ENCODE measurements around the gene NR2C2. TPM values are rescaled to one million over a fixed set of nuclear protein-coding genes. Genes with fewer than 3 reads are reported as not detected.

The NR2C2 gene
- total and polyA plus RNA-seq, 8 donors, result 5.0 to 73.6 (median 15.5) TPM

GRCh38 chr3:14918356-14918860 lies 29.0 kb upstream of the NR2C2 start:
- intact Hi-C loops (cut with DNase I; ENCODE audit: low total_unique reads), result no loop called here
- H3K9me3 ChIP-seq, result no peaks in the 10 kb centered on the region

GRCh38 chr3:14920536-14920935 lies 26.8 kb upstream of the NR2C2 start:
- Histone ChIP-seq H3K9me3 (no peaks in the 10 kb centered on the region), H3K36me3 (peaks cover 0 to 24% (median 6%) of the 10 kb centered on the region in 4 donors), H3K4me1 (peaks cover 0 to 11% (median 7%) of the 10 kb centered on the region in 4 donors), H3K27ac (no peak overlapping the region), H3K4me3 (no peak overlapping the region), H3K27me3 (no peaks in the 10 kb centered on the region)
- intact Hi-C loops (cut with DNase I; ENCODE audit: low total_unique reads), result loop anchor here (5.0 kb wide), 1 partner anchor 128 kb away; no protein-coding TSS in a partner anchor
- DNase-seq, result peak in 1 of 2 donors; percentile 13
- 88 to 93% (median 92%) methylated on average over 1 to 5 of the region's 5 CpGs for WGBS, 5 donors
- TF ChIP-seq POLR2AphosphoS5 (IDR thresholded peaks at IDR 0.05) (no peak), CTCF (IDR thresholded peaks at IDR 0.05) (no peak), EP300 (IDR thresholded peaks at IDR 0.05) (no peak), POLR2A (IDR thresholded peaks at IDR 0.05) (no peak)

More at GRCh38 chr3:14918356-14918860, 29.0 kb upstream of the NR2C2 start:
- Histone ChIP-seq H3K4me1 (peaks cover 0 to 18% (median 9%) of the 10 kb centered on the region in 4 donors), H3K4me3 (no peak overlapping the region), H3K36me3 (peaks cover 0 to 14% (median 3%) of the 10 kb centered on the region in 4 donors), H3K27me3 (peaks cover 0 to 6% (median 0%) of the 10 kb centered on the region in 3 donors), H3K27ac (no peak overlapping the region)
- no peak for DNase-seq
- 82 to 84% (median 83%) methylated on average over 13 of the region's 13 CpGs for WGBS, 5 donors
- TF ChIP-seq CTCF (IDR thresholded peaks at IDR 0.05) (no peak), POLR2AphosphoS5 (IDR thresholded peaks at IDR 0.05) (no peak), POLR2A (IDR thresholded peaks at IDR 0.05) (no peak), EP300 (IDR thresholded peaks at IDR 0.05) (no peak)

- 15 to 20% (median 18%) methylated on average over 8 to 10 of the region's 10 CpGs for WGBS, 5 donors
- intact Hi-C loops (cut with DNase I; ENCODE audit: low total_unique reads), result loop anchor here (5.0 kb wide), 1 partner anchor 129 kb away; no protein-coding TSS in a partner anchor
- H3K9me3 ChIP-seq, result no peaks in the 10 kb centered on the region
- H3K36me3 ChIP-seq, result peaks cover 0 to 27% (median 8%) of the 10 kb centered on the region in 4 donors
- peak; percentile 93 to 95 for DNase-seq
- peaks cover 0 to 11% (median 7%) of the 10 kb centered on the region in 4 donors for H3K4me1 ChIP-seq
- no peak overlapping the region for H3K27ac ChIP-seq
- no peak overlapping the region for H3K4me3 ChIP-seq
- TF ChIP-seq EP300 (IDR thresholded peaks at IDR 0.05) (no peak), CTCF (IDR thresholded peaks at IDR 0.05) (peak in 6 of 7 experiments; percentile 92 to 100 (median 98)), POLR2AphosphoS5 (IDR thresholded peaks at IDR 0.05) (peak in 2 of 3 donors; percentile 60 to 80), POLR2A (IDR thresholded peaks at IDR 0.05) (no peak)
- H3K27me3 ChIP-seq, result no peaks in the 10 kb centered on the region
Observed at GRCh38 chr3:14921034-14921616, 26.3 kb upstream of the NR2C2 start.

- TF ChIP-seq EP300 (IDR thresholded peaks at IDR 0.05) (no peak), CTCF (IDR thresholded peaks at IDR 0.05) (no peak), POLR2AphosphoS5 (IDR thresholded peaks at IDR 0.05) (no peak), POLR2A (IDR thresholded peaks at IDR 0.05) (no peak)
- Histone ChIP-seq H3K27ac (no peak overlapping the region), H3K4me1 (peaks cover 0 to 11% (median 7%) of the 10 kb centered on the region in 4 donors), H3K9me3 (no peaks in the 10 kb centered on the region), H3K4me3 (no peak overlapping the region), H3K36me3 (peaks cover 0 to 25% (median 9%) of the 10 kb centered on the region in 4 donors), H3K27me3 (no peaks in the 10 kb centered on the region)
- WGBS, 5 donors, result 78 to 87% (median 83%) methylated on average over 17 to 21 of the region's 21 CpGs
- intact Hi-C loops (cut with DNase I; ENCODE audit: low total_unique reads), result loop anchor here (5.0 kb wide), 1 partner anchor 130 kb away; no protein-coding TSS in a partner anchor
- DNase-seq, result peak in 1 of 2 donors; percentile 18
Observed at GRCh38 chr3:14921811-14922705, 25.3 kb upstream of the NR2C2 start.
